Renal cortical epithelial cell (primary cell): ENCODE results near the gene DEUP1. TPM values are rescaled to one million over a fixed set of nuclear protein-coding genes. Genes with fewer than 3 reads are reported as not detected.

ENCODE experiments used
- DNase-seq: peaks from one replicate; pipeline ENCODE4 v3.0.0-alpha.2; 2011; ENCODE audit warnings: low read depth
- total RNA-seq: library from RNA; depleted of rRNA; stranded (reverse); fragments of >200 nt; gene quantifications from 2 replicates; pipeline ENCODE4 v1.2.3, GENCODE V29; 2014

Gene DEUP1
- total RNA-seq, 1 donor from 2014 or later = 0.65 TPM

DNA sequence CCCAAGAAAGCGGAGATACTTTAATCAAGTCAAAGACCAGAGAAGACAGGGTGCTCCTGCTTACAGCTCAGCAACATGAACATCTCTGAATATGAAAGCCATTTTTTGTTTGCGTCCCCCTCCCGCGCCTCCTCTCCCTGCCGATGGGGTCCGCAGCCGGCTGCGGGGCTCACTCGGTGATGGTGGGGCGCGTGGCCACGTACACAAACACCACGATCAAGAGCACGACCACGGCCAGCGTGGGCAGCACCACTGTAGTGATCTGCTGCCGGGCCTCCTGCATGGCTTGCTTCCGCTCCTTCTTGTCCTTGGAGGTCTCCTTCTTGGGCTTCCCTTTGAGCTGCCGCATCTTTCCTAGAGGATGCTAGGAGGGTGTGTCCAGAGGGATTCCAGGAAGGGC is 148.3 kb downstream of the DEUP1 start:
- DNase-seq = no peak

DNA sequence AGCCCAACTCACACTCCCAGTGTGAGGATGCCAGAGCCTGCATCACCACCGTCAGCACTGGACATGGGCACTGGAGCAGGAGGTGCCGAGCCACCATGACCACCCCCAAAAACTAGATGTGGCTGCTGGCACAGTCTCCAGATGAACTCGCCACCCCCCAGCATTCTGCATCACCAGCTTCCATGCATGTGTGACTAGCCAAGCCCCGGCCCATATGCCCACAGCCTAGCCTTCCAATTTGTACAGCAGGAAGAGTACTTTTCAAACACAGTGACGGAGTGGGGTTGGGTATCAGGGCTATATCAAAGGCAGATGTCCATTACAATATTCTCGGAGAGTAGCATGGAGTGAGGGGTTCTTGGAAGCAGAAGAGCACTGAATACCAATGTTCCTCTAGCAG is 149.7 kb downstream of the DEUP1 start:
- DNase-seq = no peak

DNA sequence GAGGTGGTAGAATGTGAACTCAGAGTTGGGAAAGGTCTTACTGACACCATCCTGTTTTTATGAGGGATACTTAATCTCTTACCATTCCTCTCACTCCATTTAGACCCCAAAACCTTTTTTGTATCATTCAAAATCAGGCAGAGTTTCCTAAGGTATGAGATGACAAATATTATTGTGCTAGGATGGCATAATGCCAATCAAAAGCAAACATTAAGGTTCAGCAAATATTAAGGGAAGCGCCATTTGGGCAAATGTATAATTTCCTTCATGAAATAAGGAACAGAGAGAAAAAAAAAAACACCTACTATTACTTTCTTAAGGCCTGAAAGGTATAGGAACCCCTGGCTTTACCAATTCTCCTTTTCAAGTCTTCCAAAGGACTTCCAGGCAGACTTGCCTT is 150.2 kb downstream of the DEUP1 start:
- DNase-seq = no peak

DNA sequence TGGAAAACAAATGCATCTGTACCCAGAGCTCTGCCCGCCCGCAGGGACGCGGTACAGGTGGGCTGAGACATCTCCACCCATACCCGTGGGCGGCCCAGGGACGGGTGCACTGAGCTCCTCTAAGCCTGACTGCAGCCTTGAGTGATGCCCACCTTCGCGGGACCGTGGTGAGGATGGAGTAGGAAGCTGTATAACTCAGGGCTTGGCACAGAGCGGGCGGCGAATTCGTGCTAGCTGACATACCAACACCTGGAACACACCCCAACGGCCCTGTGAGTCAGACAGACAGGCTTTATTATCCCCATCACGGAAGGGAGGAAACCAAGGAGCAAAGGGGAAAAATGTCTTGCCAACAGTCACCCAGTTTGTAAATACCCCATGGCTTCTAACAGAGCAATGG is 150.7 kb downstream of the DEUP1 start:
- no peak for DNase-seq

DNA sequence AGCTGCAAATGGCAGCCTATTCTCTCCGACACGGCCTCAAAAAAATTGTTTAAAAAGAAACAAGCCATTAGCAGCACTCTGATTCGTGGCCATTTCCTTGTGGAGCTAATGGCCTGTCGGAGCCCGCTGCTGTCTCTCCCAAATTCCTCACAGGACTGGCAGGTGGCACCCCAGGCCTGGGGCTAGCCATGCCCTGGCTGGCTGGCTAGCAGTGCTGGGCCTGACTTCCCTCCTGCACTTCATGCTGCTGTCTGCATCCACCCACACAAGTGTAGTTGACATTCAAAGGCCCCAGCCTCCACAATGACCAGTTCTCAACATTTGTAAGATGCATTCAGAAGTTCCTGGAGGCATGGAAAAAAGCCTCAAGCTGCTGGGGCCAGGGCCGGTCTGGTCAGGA is 151.2 kb downstream of the DEUP1 start:
- peak; percentile 61 for DNase-seq

DNA sequence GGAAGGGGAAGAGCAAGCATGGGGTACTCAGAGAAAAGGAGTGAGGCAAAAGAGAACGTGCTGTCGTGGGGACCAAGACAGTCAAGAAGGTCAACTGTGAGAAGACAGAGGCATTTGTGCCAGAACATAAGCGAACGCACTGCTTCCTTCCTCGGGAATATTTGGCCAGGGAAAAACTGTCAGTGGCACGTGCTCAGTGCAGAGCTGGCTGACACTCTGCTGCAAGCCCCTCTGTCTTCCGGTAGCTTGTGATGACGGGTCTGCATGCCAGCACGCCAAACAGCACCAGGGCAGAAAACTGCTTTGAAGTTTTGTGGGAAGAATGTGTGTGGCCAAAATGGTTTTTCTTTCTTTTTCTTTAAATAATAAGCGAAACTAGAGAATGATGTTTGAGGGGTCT is 152.0 kb downstream of the DEUP1 start:
- no peak for DNase-seq

DNA sequence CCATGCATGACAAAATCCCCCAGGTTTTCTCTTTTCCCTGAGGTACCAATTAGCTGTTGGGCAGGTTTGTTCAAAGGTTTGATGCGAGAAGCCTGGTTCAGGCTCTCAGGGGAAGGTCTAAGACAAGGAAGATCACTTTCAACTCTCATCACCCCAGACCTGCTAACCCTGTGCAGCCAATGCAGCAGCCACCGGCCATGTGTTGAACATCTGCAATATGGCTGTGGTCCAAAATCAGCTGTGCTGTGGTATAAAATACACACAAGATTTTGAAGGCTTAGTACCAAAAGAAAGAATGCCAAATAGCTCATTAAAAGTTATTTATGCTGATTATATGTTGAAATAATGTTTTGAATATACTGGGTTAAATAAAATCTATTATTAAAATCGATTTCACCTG is 154.2 kb downstream of the DEUP1 start:
- no peak for DNase-seq

DNA sequence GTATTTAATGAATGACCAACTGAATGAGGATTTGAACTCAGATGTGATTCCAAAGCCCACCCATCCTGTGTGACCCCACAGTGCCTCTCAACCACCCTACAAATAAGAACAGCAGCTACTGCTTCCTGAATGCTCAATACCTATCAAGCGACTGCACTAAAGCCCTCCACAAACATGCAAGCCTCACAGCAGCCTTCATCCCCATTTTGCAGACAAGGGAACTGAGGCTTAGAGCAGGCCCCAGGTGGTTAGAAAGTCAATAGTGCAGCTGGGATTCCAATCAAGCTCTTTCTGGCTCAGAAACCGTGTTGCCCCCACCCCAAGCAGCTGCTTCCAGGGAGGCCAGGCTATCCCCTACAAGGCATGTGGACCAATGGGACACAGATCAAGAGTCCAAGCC is 155.4 kb downstream of the DEUP1 start:
- no peak for DNase-seq

DNA sequence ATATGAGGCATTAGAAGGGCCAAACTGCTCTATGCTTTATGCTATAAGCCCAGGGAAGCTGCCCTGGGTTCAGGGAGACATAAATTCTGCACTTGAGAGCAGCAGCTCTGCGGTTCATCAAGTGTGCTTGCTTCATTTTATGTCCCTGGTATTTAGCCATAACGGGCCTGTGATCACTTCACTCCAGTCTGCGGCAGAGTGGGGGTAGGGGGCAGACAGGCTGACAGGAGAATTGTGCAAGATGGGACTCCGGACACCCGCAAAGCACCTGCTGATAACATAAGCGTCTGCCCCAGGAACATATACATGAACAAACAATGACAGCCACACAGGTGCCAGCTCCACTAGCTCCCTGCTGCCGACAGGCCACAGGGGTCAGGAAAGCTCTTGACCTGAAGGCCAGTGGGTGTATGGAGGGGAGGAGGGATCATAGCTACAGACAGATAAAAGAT is 156.5 kb downstream of the DEUP1 start:
- no peak for DNase-seq

Other genes starting within 250 kb of the DEUP1 start
- gene SLC36A4, start 132.8 kb upstream of the DEUP1 start, total RNA-seq = 11.1 and 13.2 TPM in 2 replicates
- gene SMCO4, start 212.6 kb downstream of the DEUP1 start, total RNA-seq = 15.6 and 17.5 TPM in 2 replicates